ENCODE measurements around the gene CCDC43. TPM values are rescaled to one million over a fixed set of nuclear protein-coding genes. Genes with fewer than 3 reads are reported as not detected.

CCDC43 gene
- polyA plus RNA-seq, 1 of the 3 experiments (the other 2 are of a cell fraction) = 6.4 TPM

- no peak for TF ChIP-seq REST (IDR thresholded peaks at IDR 0.05; ENCODE audit: low read depth, low read length)
- TF ChIP-seq RCOR1 (IDR thresholded peaks at IDR 0.05; ENCODE audit: low read length) = no peak
- TF ChIP-seq NFIC (IDR thresholded peaks at IDR 0.05; ENCODE audit: borderline replicate concordance) = no peak
Measured at GRCh38 chr17:44633998-44634397, 55.6 kb downstream of the CCDC43 start (continued).

GRCh38 chr17:44630703-44631102 is 58.9 kb downstream of the CCDC43 start:
- Histone ChIP-seq H3K27me3 (ENCODE audit: insufficient read depth) (no peaks in the 10 kb centered on the region), H3K36me3 (replicated peaks in 1 of 2; ENCODE audit: control insufficient read depth in 1 of 2, insufficient read depth in 2 of 2, low read length in 1 of 2) (no peaks in the 10 kb centered on the region), H3K9me2 (no peaks in the 10 kb centered on the region), H3K9me3 (no peaks in the 10 kb centered on the region), H3K4me1 (ENCODE audit: control insufficient read depth in 1 of 2, insufficient read depth in 2 of 2, low read depth in 1 of 2, low read length in 1 of 2) (peaks cover 0 to 6% of the 10 kb centered on the region in 2 experiments; a peak in 1 of 4 replicates), H3K79me2 (ENCODE audit: insufficient read depth) (no peaks in the 10 kb centered on the region), H3K4me3 (ENCODE audit: low read depth in 2 of 2, low read length in 1 of 2) (no peak overlapping the region), H2AFZ (ENCODE audit: low read depth) (no peak overlapping the region), H3K9ac (no peak overlapping the region), H4K20me1 (ENCODE audit: insufficient read depth) (no peaks in the 10 kb centered on the region), H3K27ac (ENCODE audit: low read depth in 2 of 2, low read length in 1 of 2) (no peak overlapping the region), H3K4me2 (no peak overlapping the region), H3F3A (replicated peaks; ENCODE audit: insufficient read depth) (no peaks in the 10 kb centered on the region)
- DNase-seq = no peak
- ChIA-PET CTCF (interaction anchor here (1.1 to 7.7 kb wide), 4 partner anchors 23 to 98 kb away, joined by 3 to 56 read pairs (median 14); no protein-coding TSS in a partner anchor), POLR2A (interaction anchor here (0.6 kb wide), 1 partner anchor 103 kb away, joined by 3 read pairs; no protein-coding TSS in a partner anchor)
- 89% methylated on average over 4 of the region's 4 CpGs for WGBS (ENCODE audit: low lambda C conversion rate)
- TF ChIP-seq RXRA (IDR thresholded peaks at IDR 0.05; ENCODE audit: borderline replicate concordance, low read depth) (no peak), FOXM1 (IDR thresholded peaks at IDR 0.05; ENCODE audit: low read depth) (no peak), CTCF (IDR thresholded peaks at IDR 0.05) (no peak), FOSL2 (IDR thresholded peaks at IDR 0.05; ENCODE audit: borderline replicate concordance, low read depth) (no peak), USF2 (IDR thresholded peaks at IDR 0.05; ENCODE audit: borderline replicate concordance, low read depth, low read length) (no peak), NFIC (IDR thresholded peaks at IDR 0.05; ENCODE audit: borderline replicate concordance) (no peak), EP300 (IDR thresholded peaks at IDR 0.05; ENCODE audit: borderline replicate concordance in 1 of 2, low read depth in 1 of 2, low read length in 1 of 2) (no peak), TEAD4 (IDR thresholded peaks at IDR 0.05; ENCODE audit: borderline replicate concordance, insufficient read depth) (no peak), PBX3 (IDR thresholded peaks at IDR 0.05) (no peak)

Measured in SK-N-SH (cell line).